ENCODE data around the gene NTNG2.
"Not testable (repeated sequence)": the region's sequence is repeated elsewhere in the genome, so short reads cannot be mapped to it uniquely, and the experiment has no call there.

NTNG2 gene

GRCh38 chr9:132268725-132269352, 107.0 kb downstream of the NTNG2 start:
- peak; percentile 51 for DNase-seq

GRCh38 chr9:132269704-132270516, 108.1 kb downstream of the NTNG2 start:
- DNase-seq = not testable (repeated sequence)

- DNase-seq = no peak
These were observed 113.0 kb downstream of the NTNG2 start for GRCh38 chr9:132274861-132275260.

- DNase-seq = no peak
These were observed 121.3 kb downstream of the NTNG2 start for GRCh38 chr9:132283165-132283564.

GRCh38 chr9:132283863-132284262, 122.0 kb downstream of the NTNG2 start:
- DNase-seq = peak; percentile 46

GRCh38 chr9:132287256-132287760, 125.5 kb downstream of the NTNG2 start:
- DNase-seq = no peak

GRCh38 chr9:132288361-132288760, 126.5 kb downstream of the NTNG2 start:
- peak; percentile 61 for DNase-seq

GRCh38 chr9:132288966-132289365, 127.1 kb downstream of the NTNG2 start:
- no peak for DNase-seq

- no peak for DNase-seq
These were observed 131.4 kb downstream of the NTNG2 start for GRCh38 chr9:132293145-132293721.

Data from fibroblast of skin of right quadriceps (primary cell).